HG03439 (cell line): ENCODE results near the gene PKP4.

Experiments
- ATAC-seq: cut with Tn5 transposase; IDR thresholded peaks from one replicate; pipeline ENCODE4 v1.9.1; 2021; ENCODE audit warnings: mild to moderate bottlenecking, moderate library complexity; ENCODE audit not compliant: unreplicated experiment

PKP4 gene

DNA sequence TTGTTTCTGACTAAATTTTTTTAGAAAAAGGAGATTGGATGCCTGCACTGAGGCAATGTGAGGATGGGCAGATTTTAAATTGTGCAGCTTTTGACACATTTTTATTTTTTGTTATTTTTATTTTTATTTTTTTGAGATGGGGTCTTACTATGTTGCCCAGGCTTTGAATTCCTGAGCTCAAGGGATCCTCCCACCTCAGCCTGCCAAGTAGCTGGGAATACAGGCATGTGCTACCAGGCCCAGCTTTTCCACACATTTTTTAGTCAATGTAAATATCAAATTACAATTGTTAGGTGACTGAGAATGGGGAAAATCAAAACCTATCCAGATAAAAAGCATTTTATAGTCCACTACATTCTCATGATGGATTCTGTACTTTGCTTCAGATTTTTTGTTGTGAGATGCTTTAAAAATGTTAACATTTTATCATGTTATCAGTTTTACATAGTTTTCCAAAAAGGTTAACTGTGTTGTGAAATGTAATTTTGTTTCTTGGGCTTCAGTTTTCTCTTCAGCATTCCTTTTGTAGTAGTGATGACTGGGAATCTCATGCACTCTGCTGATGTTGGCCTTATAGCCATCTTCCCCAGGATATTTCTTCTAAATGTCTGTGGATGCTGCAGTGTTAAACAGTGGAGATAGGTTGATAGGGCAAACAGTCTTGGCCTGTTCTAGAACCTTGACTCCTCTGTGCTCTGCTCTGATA, 41.4 kb downstream of the PKP4 start:
- ATAC-seq: no peak

DNA sequence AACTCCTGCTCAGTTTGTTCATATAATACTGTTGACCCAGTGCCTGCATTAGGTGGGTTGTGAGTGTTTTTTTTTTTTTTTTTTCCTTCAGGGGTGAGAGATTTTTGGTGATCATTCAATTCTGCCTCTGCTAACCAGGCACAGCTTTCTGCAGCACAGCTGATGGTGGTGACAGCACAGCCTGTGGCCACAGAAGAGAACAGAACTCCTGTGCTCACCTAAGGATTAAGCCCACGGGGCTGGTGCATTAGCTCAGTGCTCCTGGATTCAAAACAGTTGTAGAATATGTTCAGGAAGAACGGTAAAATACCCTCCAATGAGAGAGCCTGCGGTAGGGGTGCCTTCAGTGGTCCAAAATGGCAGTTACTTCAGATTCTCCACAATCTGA, 42.0 kb downstream of the PKP4 start:
- ATAC-seq: no peak

GRCh38 chr2:158499383-158499782, 42.6 kb downstream of the PKP4 start:
- no peak for ATAC-seq

GRCh38 chr2:158500333-158500732, 43.6 kb downstream of the PKP4 start:
- ATAC-seq: no peak

GRCh38 chr2:158501301-158501700, 44.5 kb downstream of the PKP4 start:
- no peak for ATAC-seq

DNA sequence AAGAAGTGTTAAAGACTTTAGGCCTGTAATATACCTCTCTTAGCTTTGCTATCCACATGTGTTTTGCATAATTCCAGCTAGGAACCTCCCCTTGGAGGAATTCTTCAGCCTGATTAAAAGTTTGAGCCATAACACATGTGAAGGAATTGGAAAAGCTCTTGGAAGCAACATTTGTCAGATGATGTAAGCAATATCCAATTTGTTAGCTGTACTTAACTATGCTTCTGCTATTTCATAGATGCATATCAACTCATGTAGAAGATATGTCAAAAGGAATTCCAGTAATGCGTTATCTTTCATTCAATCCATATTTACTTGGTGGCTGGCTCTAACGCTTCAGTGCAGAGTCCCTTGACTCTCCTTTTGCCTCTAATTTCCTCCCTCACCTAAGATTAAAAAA, 46.2 kb downstream of the PKP4 start:
- no peak for ATAC-seq

DNA sequence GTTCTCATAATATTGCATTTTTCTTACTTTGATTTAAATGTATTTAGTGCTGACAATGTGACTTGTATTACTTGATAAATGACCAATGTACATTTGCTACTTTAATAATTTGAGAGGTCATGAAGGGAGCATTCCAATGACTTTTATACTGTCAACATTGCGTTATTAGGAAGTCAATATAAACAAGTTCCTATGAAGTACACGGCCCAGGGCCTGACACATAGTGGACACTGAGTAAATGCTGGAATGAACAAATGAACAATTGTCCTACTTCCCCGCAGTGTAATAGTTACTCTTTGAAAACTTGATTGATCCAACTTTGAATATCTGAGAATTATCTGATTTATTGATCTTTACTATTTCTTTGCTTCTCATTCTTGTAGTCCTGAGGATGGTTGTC, 47.3 kb downstream of the PKP4 start:
- ATAC-seq: no peak

DNA sequence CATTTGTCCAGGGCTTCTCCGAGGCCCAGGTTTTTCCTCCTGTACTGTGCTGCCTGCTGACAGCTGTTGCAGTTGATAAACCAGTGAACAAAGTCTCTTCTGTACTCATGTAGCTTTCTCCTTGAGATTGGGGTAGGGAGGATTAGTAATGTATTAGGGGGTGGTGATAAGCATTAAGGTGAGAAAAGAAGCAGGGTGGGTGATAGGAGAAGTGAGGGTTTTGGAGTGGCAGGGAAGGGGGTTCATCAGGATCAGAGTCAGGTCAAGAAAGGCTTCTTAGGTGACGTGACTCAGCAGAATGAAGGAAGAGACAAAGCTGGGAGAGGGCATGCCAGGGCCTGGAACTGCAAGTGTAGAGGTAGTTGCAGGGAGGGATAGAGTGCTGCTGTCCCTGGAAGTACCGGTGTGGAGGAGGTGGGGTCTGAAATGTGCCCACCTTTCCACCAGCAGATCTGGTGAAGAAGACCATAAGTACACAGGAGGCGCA, 48.7 kb downstream of the PKP4 start:
- ATAC-seq: no peak

DNA sequence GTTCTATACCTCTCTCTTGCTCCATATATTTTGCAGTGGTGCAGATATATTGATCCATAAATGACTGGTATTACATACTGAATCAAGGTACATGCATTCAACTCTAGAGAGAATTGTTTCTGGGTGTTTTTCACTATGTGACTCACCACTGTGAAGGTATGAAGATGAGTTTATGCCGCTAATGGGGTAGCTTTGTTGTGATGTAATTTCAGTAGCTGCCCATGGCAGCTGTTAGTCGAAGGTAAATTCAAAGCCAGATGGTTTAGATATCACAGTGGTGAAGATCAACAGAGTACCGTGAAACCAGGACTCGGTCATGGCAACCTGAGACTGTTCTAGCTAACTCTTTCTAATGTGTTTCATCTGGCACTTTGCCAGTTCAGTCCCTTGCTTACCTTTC, 50.4 kb downstream of the PKP4 start:
- ATAC-seq: no peak

- no peak for ATAC-seq
Observed at GRCh38 chr2:158507679-158508078, 50.9 kb downstream of the PKP4 start.

DNA sequence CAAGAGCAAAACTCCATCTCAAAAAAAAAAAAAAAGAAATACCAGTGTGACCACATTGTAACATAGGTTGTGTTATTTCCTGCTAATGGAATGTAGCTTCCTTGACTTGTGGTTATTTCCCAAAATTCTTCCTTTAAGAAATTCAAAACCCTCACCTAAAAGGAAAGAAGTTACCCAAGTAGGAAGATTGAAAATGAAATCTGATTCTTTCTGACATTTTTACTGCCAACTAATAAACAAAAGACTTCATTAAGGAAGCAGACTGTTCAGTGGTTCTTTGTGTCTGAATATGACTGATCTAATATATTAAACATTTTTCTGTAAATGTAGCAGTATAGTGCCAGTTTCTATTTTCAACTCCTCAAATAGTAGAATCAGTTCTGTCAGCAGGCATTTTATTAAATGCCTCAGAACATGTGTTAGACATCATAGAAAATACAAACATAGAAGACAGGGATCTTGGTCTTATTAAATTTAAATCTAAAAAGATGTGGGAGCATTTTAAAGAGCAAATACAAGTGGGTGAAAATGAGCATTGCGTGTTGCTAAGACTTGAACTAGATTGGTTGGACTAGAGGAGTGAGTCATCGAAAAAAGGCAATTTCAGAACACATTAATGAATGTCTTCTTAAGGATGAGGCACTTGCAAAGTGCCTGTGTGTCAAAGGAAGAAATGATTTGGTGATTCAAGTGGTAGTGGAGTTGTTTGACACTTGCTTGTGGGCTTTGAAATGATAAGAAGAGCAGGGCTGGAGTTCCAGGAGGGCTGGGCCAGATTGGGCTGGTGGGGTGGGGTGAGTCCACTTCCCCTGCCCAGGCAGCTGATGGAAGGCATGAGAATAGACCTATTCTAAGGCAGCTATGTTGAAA, 53.4 kb downstream of the PKP4 start:
- no peak for ATAC-seq

DNA sequence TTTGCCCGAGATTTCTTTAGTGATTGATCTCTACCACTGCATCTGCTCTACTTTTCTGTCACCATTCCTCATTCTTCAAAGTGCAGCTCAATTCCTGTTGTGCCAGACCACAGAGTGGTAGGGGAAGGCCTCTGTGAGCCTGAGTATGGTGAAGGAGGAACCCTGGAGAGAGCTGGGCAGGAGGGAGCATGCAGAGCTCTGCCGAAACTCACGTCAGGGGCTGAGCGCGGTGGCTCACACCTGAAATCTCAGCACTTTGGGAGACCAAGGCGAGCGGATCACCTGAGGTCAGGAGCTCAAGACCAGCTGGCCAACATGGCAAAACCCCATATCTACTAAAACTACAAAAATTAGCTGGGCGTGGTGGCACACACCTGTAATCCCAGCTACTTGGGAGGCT, 54.1 kb downstream of the PKP4 start:
- ATAC-seq: no peak

DNA sequence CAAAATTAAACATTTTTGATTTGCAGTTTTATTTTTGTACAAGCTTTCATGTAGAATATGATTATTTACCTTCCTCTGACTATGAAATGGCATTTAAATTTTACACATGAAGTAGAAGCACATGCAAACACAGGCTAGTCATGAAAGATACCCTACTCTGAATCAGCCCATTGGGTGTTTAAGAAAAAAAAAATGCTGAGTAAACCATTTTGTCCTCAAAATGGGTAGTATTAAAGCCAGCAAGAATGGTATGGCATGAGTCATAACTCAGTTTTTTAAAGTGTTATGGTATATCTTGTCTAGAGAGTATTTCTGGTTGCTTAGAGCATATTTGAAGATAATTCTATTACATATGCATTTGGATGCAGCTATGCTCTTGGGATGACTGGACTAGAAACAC, 55.0 kb downstream of the PKP4 start:
- no peak for ATAC-seq

- ATAC-seq: no peak
Observed at GRCh38 chr2:158512323-158512722, 55.6 kb downstream of the PKP4 start.

GRCh38 chr2:158513841-158514240, 57.1 kb downstream of the PKP4 start:
- no peak for ATAC-seq

- no peak for ATAC-seq
Observed at GRCh38 chr2:158518084-158518483, 61.3 kb downstream of the PKP4 start.

DNA sequence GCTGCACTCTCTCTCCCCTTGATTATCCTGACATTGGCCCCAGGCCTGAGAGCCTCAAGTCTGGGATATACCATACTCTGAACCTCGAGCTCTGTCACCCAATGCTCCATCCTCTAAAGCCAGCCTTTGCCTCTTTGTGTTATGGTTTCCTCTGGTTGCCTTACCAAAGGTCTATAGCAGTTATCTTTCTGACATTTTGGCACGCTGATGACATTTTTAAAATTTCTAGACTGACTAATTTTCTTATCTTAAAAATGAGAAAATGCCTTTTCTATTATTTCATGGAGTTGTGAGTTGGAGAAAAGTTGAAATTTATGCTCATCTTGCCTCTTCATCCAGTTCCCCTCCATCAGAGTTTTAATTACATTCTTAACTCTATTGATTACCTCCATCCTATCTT, 62.7 kb downstream of the PKP4 start:
- ATAC-seq: no peak

GRCh38 chr2:158529379-158530259, 72.9 kb downstream of the PKP4 start:
- no peak for ATAC-seq

- no peak for ATAC-seq
Observed at GRCh38 chr2:158530829-158531228, 74.1 kb downstream of the PKP4 start.

DNA sequence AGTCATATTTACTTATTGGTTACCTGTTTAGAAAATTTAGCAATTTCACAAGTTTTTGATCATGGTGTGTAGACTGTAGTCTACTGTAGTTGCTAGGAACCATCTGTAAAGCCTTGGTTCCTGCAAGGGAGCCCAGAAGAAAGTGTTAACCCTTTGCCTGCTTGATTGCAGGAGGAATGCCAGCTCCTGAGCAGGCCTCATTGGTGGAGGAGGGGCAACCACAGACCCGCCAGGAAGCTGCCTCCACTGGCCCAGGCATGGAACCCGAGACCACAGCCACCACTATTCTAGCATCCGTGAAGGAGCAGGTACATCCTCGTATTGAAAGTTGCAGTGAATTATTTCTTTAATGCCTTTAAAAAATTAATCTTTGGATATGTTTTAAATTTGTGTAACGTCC, 76.3 kb downstream of the PKP4 start:
- ATAC-seq: no peak
